22Rv1 (cell line): ENCODE data around the gene PRDM11.

Experiments
- ZFX ChIP-seq: fragments of 450-650 bp; IDR thresholded peaks from 2 replicates; pipeline ENCODE4 v1.6.1; 2017; ENCODE audit warnings: antibody characterized with exemption, borderline replicate concordance
- TF ChIP-seq, protein P1 (sequence below): fragments of 450-650 bp; IDR thresholded peaks from 2 replicates; pipeline ENCODE4 v1.5.1; 2017; ENCODE audit warnings: mild to moderate bottlenecking

DNA sequence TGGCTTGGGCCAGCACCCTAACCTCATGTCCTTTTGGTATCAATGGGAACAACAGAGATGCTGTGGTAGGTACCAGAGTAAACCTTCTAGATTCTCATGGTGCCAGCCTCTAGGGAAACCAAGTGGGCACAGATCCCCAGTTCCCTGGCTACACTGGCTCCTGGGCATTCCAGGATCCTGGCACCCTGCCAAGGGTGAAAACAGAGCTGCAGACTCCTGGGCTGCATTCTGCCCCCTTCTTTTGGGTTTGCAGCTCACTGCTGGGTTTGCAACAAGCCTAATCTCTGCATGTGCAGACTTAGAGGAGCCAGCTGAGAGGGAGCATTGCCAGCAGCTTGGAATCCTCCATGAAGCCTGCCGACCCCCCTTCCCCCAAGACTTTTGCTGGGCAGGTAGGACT lies 30.6 kb downstream of the PRDM11 start:
- TF ChIP-seq, protein P1, sequence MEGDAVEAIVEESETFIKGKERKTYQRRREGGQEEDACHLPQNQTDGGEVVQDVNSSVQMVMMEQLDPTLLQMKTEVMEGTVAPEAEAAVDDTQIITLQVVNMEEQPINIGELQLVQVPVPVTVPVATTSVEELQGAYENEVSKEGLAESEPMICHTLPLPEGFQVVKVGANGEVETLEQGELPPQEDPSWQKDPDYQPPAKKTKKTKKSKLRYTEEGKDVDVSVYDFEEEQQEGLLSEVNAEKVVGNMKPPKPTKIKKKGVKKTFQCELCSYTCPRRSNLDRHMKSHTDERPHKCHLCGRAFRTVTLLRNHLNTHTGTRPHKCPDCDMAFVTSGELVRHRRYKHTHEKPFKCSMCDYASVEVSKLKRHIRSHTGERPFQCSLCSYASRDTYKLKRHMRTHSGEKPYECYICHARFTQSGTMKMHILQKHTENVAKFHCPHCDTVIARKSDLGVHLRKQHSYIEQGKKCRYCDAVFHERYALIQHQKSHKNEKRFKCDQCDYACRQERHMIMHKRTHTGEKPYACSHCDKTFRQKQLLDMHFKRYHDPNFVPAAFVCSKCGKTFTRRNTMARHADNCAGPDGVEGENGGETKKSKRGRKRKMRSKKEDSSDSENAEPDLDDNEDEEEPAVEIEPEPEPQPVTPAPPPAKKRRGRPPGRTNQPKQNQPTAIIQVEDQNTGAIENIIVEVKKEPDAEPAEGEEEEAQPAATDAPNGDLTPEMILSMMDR: no peak
- TF ChIP-seq ZFX: no peak
